Endothelial cell of umbilical vein (primary cell): ENCODE measurements around the gene IL31RA. TPM values are rescaled to one million over a fixed set of nuclear protein-coding genes. Genes with fewer than 3 reads are reported as not detected.

Experiments used
- BruUV-seq: library from RNA; stranded (reverse); fragments of 400-500 nt; replicated peaks from 2 replicates; lab custom pipeline; 2021; lab: Mats Ljungman, UMichigan
- CTCF ChIA-PET: fragments of 300-600, 350-600 bp; sonication (Branson Sonifier 250); formaldehyde crosslinking; loops from one replicate; lab custom pipeline; 2021; ENCODE audit warnings: antibody characterized with exemption, inconsistent platforms; lab: Charles Lee
- POLR2A ChIA-PET: fragments of 300-600, 350-600 bp; sonication (Branson Sonifier 250); formaldehyde crosslinking; loops from one replicate; lab custom pipeline; 2021; ENCODE audit warnings: antibody characterized with exemption, inconsistent platforms; lab: Charles Lee
- DNase-seq: peaks from one replicate; pipeline ENCODE4 v3.0.0-alpha.2; 2011; ENCODE audit warnings: low read depth, low spot score
- FAIRE-seq: peaks from 2 replicates; lab custom pipeline; 2011; peaks lifted over from hg19 to GRCh38; lab: Jason Lieb, UNC
- H2AFZ ChIP-seq: 2 replicates; pipeline ENCODE4 v1.6.0; 2012; ENCODE audit warnings: low read depth, low read length, control low read depth, inconsistent platforms
- H3K27ac ChIP-seq: 2 replicates; pipeline ENCODE4 v1.5.1; 2011; ENCODE audit warnings: low read depth, mild to moderate bottlenecking, control low read depth, low read length, moderate library complexity; ENCODE audit not compliant: insufficient read depth
- H3K27me3 ChIP-seq, 2 experiments: 2 replicates each; pipeline versions ENCODE4 v1.6.0 to v1.6.1; 2011; ENCODE audit warnings: low read length in 2 of 2, mixed read lengths in 1 of 2; ENCODE audit not compliant: control insufficient read depth in 2 of 2, insufficient read depth in 2 of 2
- H3K36me3 ChIP-seq, 2 experiments: 2 replicates in 1 of 2; 3 replicates in 1 of 2; pipeline ENCODE4 v1.5.1; 2011; ENCODE audit warnings: low read length in 2 of 2, mild to moderate bottlenecking in 1 of 2, moderate library complexity in 1 of 2; ENCODE audit not compliant: control insufficient read depth in 2 of 2, insufficient read depth in 2 of 2; ENCODE audit errors: extremely low read depth in 1 of 2
- H3K4me1 ChIP-seq: 3 replicates; pipeline ENCODE4 v1.5.1; 2011; ENCODE audit warnings: mild to moderate bottlenecking, low read length; ENCODE audit not compliant: control insufficient read depth, insufficient read depth; ENCODE audit errors: extremely low read depth
- H3K4me2 ChIP-seq: 2 replicates; pipeline ENCODE4 v1.6.1; 2011; ENCODE audit warnings: low read length, control low read depth, mixed read lengths; ENCODE audit not compliant: insufficient read depth
- H3K4me3 ChIP-seq, 3 experiments: fragments of 200-600 bp in 1 of 3; sonication (generic), shearing (Covaris generic) in 1 of 3; replicated peaks in 1 of 3; 2 replicates each; pipeline ENCODE4 v1.5.1; 2011 to 2016; ENCODE audit warnings: control low read depth in 3 of 3, low read length in 3 of 3, mild to moderate bottlenecking in 2 of 3, inconsistent platforms in 1 of 3, low read depth in 1 of 3, moderate library complexity in 1 of 3; ENCODE audit not compliant: insufficient read depth in 1 of 3
- H3K79me2 ChIP-seq: 2 replicates; pipeline ENCODE4 v1.6.0; 2012; ENCODE audit warnings: low read length, inconsistent platforms; ENCODE audit not compliant: control insufficient read depth, insufficient read depth
- H3K9ac ChIP-seq: replicated peaks from 2 replicates; pipeline ENCODE3; 2011; ENCODE audit warnings: low read length, control low read depth; ENCODE audit not compliant: insufficient read depth; ENCODE audit errors: extremely low read depth
- H3K9me1 ChIP-seq: replicated peaks from 3 replicates; pipeline ENCODE4 v1.6.0; 2011; ENCODE audit warnings: mild to moderate bottlenecking, low read length; ENCODE audit not compliant: control insufficient read depth, insufficient read depth; ENCODE audit errors: extremely low read depth
- H3K9me3 ChIP-seq: replicated peaks from 2 replicates; pipeline ENCODE4 v1.5.1; 2012; ENCODE audit warnings: low read length, inconsistent platforms; ENCODE audit not compliant: control insufficient read depth, insufficient read depth
- H4K20me1 ChIP-seq: replicated peaks from 2 replicates; pipeline ENCODE3; 2011; ENCODE audit warnings: mild to moderate bottlenecking, low read length; ENCODE audit not compliant: control insufficient read depth, insufficient read depth; ENCODE audit errors: extremely low read depth
- FOS ChIP-seq: IDR thresholded peaks from 2 replicates; pipeline ENCODE4 v1.6.1; 2011; ENCODE audit warnings: mild to moderate bottlenecking, low read length, moderate library complexity, borderline replicate concordance; ENCODE audit not compliant: insufficient read depth
- GATA2 ChIP-seq: IDR thresholded peaks from 2 replicates; pipeline ENCODE4 v1.7.0; 2011; ENCODE audit warnings: low read depth, mild to moderate bottlenecking, moderate library complexity, mixed read lengths, low read length; ENCODE audit not compliant: insufficient read length, insufficient read depth
- MYC ChIP-seq: IDR thresholded peaks from one replicate; pipeline ENCODE4 v1.6.1; 2011; ENCODE audit warnings: mild to moderate bottlenecking, low read depth, low read length
- POLR2A ChIP-seq: IDR thresholded peaks from 2 replicates; pipeline ENCODE4 v1.6.1; 2012; ENCODE audit warnings: low read depth, mild to moderate bottlenecking, control low read depth, low read length
- POLR2AphosphoS5 ChIP-seq: IDR thresholded peaks from 2 replicates; pipeline ENCODE4 v1.6.1; 2012; ENCODE audit warnings: low read depth, mild to moderate bottlenecking, control low read depth, low read length, moderate library complexity; ENCODE audit not compliant: insufficient read depth
- dilution Hi-C: fragments of 300-500 bp; cut with MboI; formaldehyde crosslinking; loops from one replicate; pipeline ENCODE4 v1.15.0; 2019; ENCODE audit warnings: low sequenced_read_pairs; ENCODE audit not compliant: extremely low pct_ligation_motif_present
- intact Hi-C: fragments of 100-400 bp; cut with micrococcal nuclease; formaldehyde crosslinking; loops from one replicate; pipeline ENCODE4 v1.10.0; 2022
- polyA plus RNA-seq, 4 experiments: library from polyadenylated mRNA; depleted of rRNA in 3 of 4; stranded (reverse) in 3 of 4; unstranded in 1 of 4; fragments of >200 nt; gene quantifications; 2 replicates each; pipeline versions ENCODE4 v1.2.1 to v1.2.3, GENCODE V29; 2011 to 2012; ENCODE audit warnings: missing spikeins in 1 of 4
- total RNA-seq: library from RNA; stranded (reverse); gene quantifications from 2 replicates; pipeline ENCODE4 v1.2.3, GENCODE V29; 2021

IL31RA gene
- total and polyA plus RNA-seq, 2 donors (not counting 3 experiments of a cell fraction or from before 2014, with no cell fraction given) = 0.14 to 0.75 TPM

DNA sequence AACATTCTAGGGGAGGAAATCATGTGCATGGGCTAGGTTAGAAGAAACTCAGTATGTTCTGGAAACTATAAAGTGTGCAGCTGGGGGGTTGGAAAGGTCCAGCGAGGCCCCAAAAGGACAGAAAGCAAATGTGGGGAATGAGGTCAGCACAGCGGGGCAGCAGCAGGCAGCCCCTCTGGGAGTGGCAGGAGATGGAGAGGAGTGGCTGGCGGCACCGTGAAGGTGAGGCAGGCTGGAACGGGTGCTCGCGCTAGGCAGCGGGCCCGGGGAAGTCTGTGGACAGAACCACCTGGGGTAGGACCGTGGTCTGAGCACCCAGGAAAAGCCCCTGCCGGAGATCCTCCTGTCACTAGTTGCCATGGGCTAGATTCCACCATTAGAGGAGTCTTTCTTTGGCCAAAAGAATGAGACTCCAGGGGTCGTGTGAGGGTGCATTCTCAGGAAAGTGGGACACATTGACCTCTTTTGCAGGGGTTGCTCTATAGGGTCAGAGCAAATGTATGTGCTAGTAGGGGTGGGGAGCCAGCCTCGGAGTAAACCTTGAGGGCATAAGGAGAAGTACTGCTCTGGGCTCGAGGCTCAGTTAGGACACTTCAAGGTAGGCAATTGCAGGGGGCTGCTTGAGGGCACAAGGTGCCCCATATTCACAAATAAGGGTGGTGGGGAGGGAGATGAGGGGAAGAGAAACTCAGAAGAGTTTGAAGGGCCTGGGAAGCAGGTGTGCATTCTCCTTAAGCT is 82.4 kb downstream of the IL31RA start:
- H3K9me3 ChIP-seq = no peaks in the 10 kb centered on the region
- H3K36me3 ChIP-seq = peaks cover 0 to 4% of the 10 kb centered on the region in 2 experiments
- no peak overlapping the region for H3K9ac ChIP-seq
- H4K20me1 ChIP-seq = no peaks in the 10 kb centered on the region
- POLR2A ChIA-PET = no interaction called here
- H3K9me1 ChIP-seq = no peaks in the 10 kb centered on the region
- dilution Hi-C loops = no loop called here
- intact Hi-C loops = loop anchor here (10.0 kb wide), 1 partner anchor 901 kb away; no protein-coding TSS in a partner anchor
- no TSS peak for BruUV-seq
- no peak overlapping the region for H3K4me3 ChIP-seq
- FAIRE-seq = no peak
- H3K27ac ChIP-seq = no peak overlapping the region
- CTCF ChIA-PET = interaction anchor here (1.7 to 1.8 kb wide), 2 partner anchors 10 to 268 kb away, joined by 8 read pairs; no protein-coding TSS in a partner anchor
- H3K4me1 ChIP-seq = no peaks in the 10 kb centered on the region
- TF ChIP-seq POLR2A = peak; percentile 0
- no peak for TF ChIP-seq FOS
- H2AFZ ChIP-seq = no peak overlapping the region
- no peaks in the 10 kb centered on the region for H3K27me3 ChIP-seq
- no peaks in the 10 kb centered on the region for H3K79me2 ChIP-seq
- no peak for DNase-seq
- H3K4me2 ChIP-seq = no peak overlapping the region

DNA sequence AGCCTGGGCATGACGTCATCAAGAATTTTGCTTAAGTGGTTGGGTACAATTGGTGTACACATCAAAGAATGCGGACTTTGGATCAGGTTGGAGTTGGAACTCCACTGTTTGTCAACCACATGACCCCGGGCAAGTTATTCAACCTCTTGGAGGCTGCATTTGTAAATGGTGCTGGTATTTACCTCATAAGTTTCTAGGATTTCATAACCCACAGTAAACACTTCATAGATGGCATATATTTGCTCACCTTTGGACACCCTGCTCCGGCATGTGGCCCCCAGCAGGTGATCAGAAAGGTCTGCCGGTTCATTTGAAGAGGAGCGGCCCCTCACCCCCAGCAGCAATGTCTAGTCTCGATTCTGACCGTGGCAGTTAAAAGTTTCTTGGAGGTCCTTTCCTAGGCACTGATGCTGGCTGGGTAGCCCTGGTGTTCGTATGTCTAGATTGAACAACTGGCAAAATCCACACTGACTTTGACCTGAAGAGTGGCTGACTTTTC is 83.0 kb downstream of the IL31RA start:
- Histone ChIP-seq H3K36me3 (peaks cover 0 to 5% of the 10 kb centered on the region in 2 experiments), H3K9me1 (no peaks in the 10 kb centered on the region), H3K9me3 (no peaks in the 10 kb centered on the region), H3K27me3 (no peaks in the 10 kb centered on the region), H3K79me2 (no peaks in the 10 kb centered on the region), H3K4me1 (no peaks in the 10 kb centered on the region), H3K9ac (no peak overlapping the region), H2AFZ (no peak overlapping the region), H4K20me1 (no peaks in the 10 kb centered on the region), H3K27ac (no peak overlapping the region), H3K4me2 (no peak overlapping the region), H3K4me3 (no peak overlapping the region)
- POLR2A ChIA-PET = interaction anchor here (1.0 kb wide), 1 partner anchor 189 kb away, joined by 3 read pairs; no protein-coding TSS in a partner anchor
- CTCF ChIA-PET = interaction anchor here (1.5 to 5.2 kb wide), 3 partner anchors 331 to 904 kb away, joined by 3 to 95 read pairs (median 43); no protein-coding TSS in a partner anchor
- intact Hi-C loops = loop anchor here (10.0 kb wide), 1 partner anchor 901 kb away; no protein-coding TSS in a partner anchor
- dilution Hi-C loops = no loop called here
- BruUV-seq = no TSS peak
- no peak for DNase-seq
- FAIRE-seq = no peak
- TF ChIP-seq GATA2 = no peak
- TF ChIP-seq MYC = no peak
- peak; percentile 60 for TF ChIP-seq POLR2A
- peak; percentile 38 for TF ChIP-seq POLR2AphosphoS5
